GM03348 (cell line): ENCODE measurements around the gene LIME1.

Experiments
- DNase-seq: peaks from one replicate; pipeline ENCODE4 v3.0.0; 2012; ENCODE audit warnings: low spot score

Gene LIME1

GRCh38 chr20:63750807-63751470, 14.5 kb downstream of the LIME1 start:
- no peak for DNase-seq

- DNase-seq: no peak
Observed at GRCh38 chr20:63751471-63752271, 15.2 kb downstream of the LIME1 start.

- no peak for DNase-seq
Observed at GRCh38 chr20:63752411-63753101, 16.1 kb downstream of the LIME1 start.

GRCh38 chr20:63753381-63753780, 16.9 kb downstream of the LIME1 start:
- no peak for DNase-seq

- DNase-seq: no peak
Observed at GRCh38 chr20:63754008-63754407, 17.5 kb downstream of the LIME1 start.

GRCh38 chr20:63755933-63756647, 19.6 kb downstream of the LIME1 start:
- DNase-seq: no peak

GRCh38 chr20:63756648-63756991, 20.2 kb downstream of the LIME1 start:
- no peak for DNase-seq

GRCh38 chr20:63758152-63758551, 21.7 kb downstream of the LIME1 start:
- DNase-seq: no peak

GRCh38 chr20:63759377-63759901, 23.0 kb downstream of the LIME1 start:
- DNase-seq: no peak

- DNase-seq: no peak
Observed at GRCh38 chr20:63765082-63765873, 28.8 kb downstream of the LIME1 start.

- no peak for DNase-seq
Observed at GRCh38 chr20:63765902-63766301, 29.4 kb downstream of the LIME1 start.

- no peak for DNase-seq
Observed at GRCh38 chr20:63766695-63767426, 30.4 kb downstream of the LIME1 start.

- DNase-seq: no peak
Observed at GRCh38 chr20:63767456-63767855, 31.0 kb downstream of the LIME1 start.

GRCh38 chr20:63767886-63768285, 31.4 kb downstream of the LIME1 start:
- DNase-seq: no peak

GRCh38 chr20:63768591-63769515, 32.4 kb downstream of the LIME1 start:
- no peak for DNase-seq

- no peak for DNase-seq
Observed at GRCh38 chr20:63769891-63770474, 33.5 kb downstream of the LIME1 start.

- DNase-seq: no peak
Observed at GRCh38 chr20:63771046-63771707, 34.7 kb downstream of the LIME1 start.

- no peak for DNase-seq
Observed at GRCh38 chr20:63772781-63773518, 36.5 kb downstream of the LIME1 start.
